K562 (cell line): ENCODE results near the gene SLC44A1. TPM values are rescaled to one million over a fixed set of nuclear protein-coding genes. Genes with fewer than 3 reads are reported as not detected.

Source experiments
- ATAC-seq: fragments of 200-7000 bp; cut with Tn5 transposase; 3 replicates; pipeline ENCODE4 v1.9.1; 2020; ENCODE audit warnings: moderate library complexity
- BruUV-seq: library from RNA; stranded (reverse); fragments of 400-500 nt; replicated peaks from 2 replicates; lab custom pipeline; 2021; lab: Mats Ljungman, UMichigan
- CTCF ChIA-PET: fragments of 300-600 bp; formaldehyde crosslinking; extraction: SDS; loops from one replicate; lab custom pipeline; 2021; ENCODE audit warnings: low intra/inter-chr PET ratio; lab: Yijun Ruan, JAX
- POLR2A ChIA-PET: fragments of 300-600, 350-650 bp; sonication (Branson Sonifier 250); formaldehyde crosslinking; extraction: SDS; loops from one replicate; lab custom pipeline; 2021; ENCODE audit warnings: antibody characterized with exemption, inconsistent platforms; lab: Yijun Ruan, JAX
- DNase-seq, 4 experiments: peaks; one replicate each; pipeline versions ENCODE4 v3.0.0 to v3.0.0-alpha.2; 2011 to 2018; ENCODE audit warnings: low spot score in 3 of 4, mixed read lengths in 3 of 4; ENCODE audit errors: extremely low read depth in 1 of 4
- FAIRE-seq: peaks from 2 replicates; lab custom pipeline; 2011; peaks lifted over from hg19 to GRCh38; lab: Jason Lieb, UNC
- H2AFZ ChIP-seq: 2 replicates; pipeline ENCODE4 v1.6.0; 2011; ENCODE audit warnings: low read depth, low read length, control low read depth, inconsistent platforms
- H3K27ac ChIP-seq: fragments of 200-600 bp; 3 replicates; pipeline ENCODE4 v1.8.0; 2011; ENCODE audit warnings: low read depth, mild to moderate bottlenecking, control low read depth, inconsistent platforms, low read length, moderate library complexity, mixed read lengths; ENCODE audit errors: extremely low read depth
- H3K27me3 ChIP-seq, 2 experiments: fragments of 300-600 bp in 1 of 2; 2 replicates in 1 of 2; 3 replicates in 1 of 2; pipeline versions ENCODE4 v1.6.0 to v1.8.0; 2011; ENCODE audit warnings: inconsistent platforms in 2 of 2, low read length in 2 of 2, mild to moderate bottlenecking in 1 of 2, mixed read lengths in 1 of 2, moderate library complexity in 1 of 2; ENCODE audit not compliant: control insufficient read depth in 2 of 2, insufficient read depth in 2 of 2
- H3K36me3 ChIP-seq: fragments of 300-600 bp; 3 replicates; pipeline ENCODE4 v1.8.0; 2011; ENCODE audit warnings: mild to moderate bottlenecking, low read length, inconsistent platforms; ENCODE audit not compliant: control insufficient read depth, insufficient read depth
- H3K4me1 ChIP-seq, 2 experiments: fragments of 200-600 bp in 1 of 2; replicated peaks in 1 of 2; 2 replicates in 1 of 2; 3 replicates in 1 of 2; pipeline versions ENCODE4 v1.5.1 to v1.8.0; 2011; ENCODE audit warnings: inconsistent platforms in 2 of 2, low read length in 2 of 2, mild to moderate bottlenecking in 1 of 2, mixed read lengths in 1 of 2, moderate library complexity in 1 of 2; ENCODE audit not compliant: control insufficient read depth in 2 of 2, insufficient read depth in 2 of 2
- H3K4me2 ChIP-seq: 2 replicates; pipeline ENCODE4 v1.6.1; 2011; ENCODE audit warnings: low read length, control low read depth, inconsistent platforms, mixed read lengths; ENCODE audit not compliant: insufficient read depth
- H3K4me3 ChIP-seq: fragments of 200-600 bp; sonication (generic), shearing (Covaris generic); 2 replicates; pipeline ENCODE4 v1.5.1; 2016; ENCODE audit warnings: control low read depth, inconsistent platforms
- H3K79me2 ChIP-seq: fragments of 200-600 bp; 3 replicates; pipeline ENCODE4 v1.8.0; 2011; ENCODE audit warnings: low read length, inconsistent platforms; ENCODE audit not compliant: control insufficient read depth, insufficient read depth
- H3K9ac ChIP-seq, 2 experiments: 2 replicates each; pipeline versions ENCODE4 v1.6.0 to v1.6.1; 2011; ENCODE audit warnings: low read depth in 2 of 2, low read length in 2 of 2, control low read depth in 1 of 2, inconsistent platforms in 1 of 2, mild to moderate bottlenecking in 1 of 2, mixed read lengths in 1 of 2; ENCODE audit not compliant: insufficient read depth in 1 of 2
- H3K9me1 ChIP-seq: one replicate; pipeline ENCODE4 v1.6.0; 2011; ENCODE audit warnings: inconsistent platforms, mild to moderate bottlenecking, low read length, moderate library complexity; ENCODE audit not compliant: control insufficient read depth, insufficient read depth
- H3K9me3 ChIP-seq: replicated peaks from 2 replicates; pipeline ENCODE4 v1.5.1; 2011; ENCODE audit warnings: low read depth, low read length, inconsistent platforms; ENCODE audit not compliant: control insufficient read depth, insufficient read depth
- H4K20me1 ChIP-seq: replicated peaks from 2 replicates; pipeline ENCODE4 v1.6.1; 2011; ENCODE audit warnings: low read length, inconsistent platforms, mixed read lengths; ENCODE audit not compliant: control insufficient read depth, insufficient read depth
- ATF2 ChIP-seq: sonication (generic); formaldehyde crosslinking; IDR thresholded peaks from 2 replicates; pipeline ENCODE4 v1.8.1; 2022; ENCODE audit warnings: missing genetic modification reagents
- ATF4 ChIP-seq: fragments of 450-650 bp; formaldehyde crosslinking; IDR thresholded peaks from 2 replicates; pipeline ENCODE4 v1.4.0; 2022; ENCODE audit warnings: mild to moderate bottlenecking, moderate library complexity
- CEBPB ChIP-seq: fragments of 450-650 bp; IDR thresholded peaks from 2 replicates; pipeline ENCODE4 v1.6.1; 2016; ENCODE audit warnings: missing genetic modification characterization, missing compliant biosample characterization
- CTBP1 ChIP-seq: fragments of 450-650 bp; IDR thresholded peaks from 2 replicates; pipeline ENCODE4 v1.6.1; 2016; ENCODE audit warnings: borderline replicate concordance
- E2F5 ChIP-seq: sonication (generic); formaldehyde crosslinking; IDR thresholded peaks from 2 replicates; pipeline ENCODE4 v1.8.0; 2022; ENCODE audit warnings: mild to moderate bottlenecking, missing genetic modification reagents
- ELK3 ChIP-seq: fragments of 450-650 bp; formaldehyde crosslinking; IDR thresholded peaks from 2 replicates; pipeline ENCODE4 v1.4.0; 2020; ENCODE audit warnings: mild to moderate bottlenecking
- GMEB1 ChIP-seq: fragments of 250-450 bp; sonication (Bioruptor Pico); IDR thresholded peaks from 2 replicates; pipeline ENCODE4 v1.4.0; 2020; ENCODE audit warnings: mild to moderate bottlenecking
- GTF2A2 ChIP-seq: IDR thresholded peaks from 2 replicates; pipeline ENCODE4 v1.6.1; 2016; ENCODE audit warnings: mild to moderate bottlenecking, missing genetic modification characterization, missing compliant biosample characterization
- NFE2 ChIP-seq: IDR thresholded peaks from 2 replicates; pipeline ENCODE4 v1.6.1; 2014; ENCODE audit warnings: antibody characterized with exemption, low read depth
- NFYB ChIP-seq: IDR thresholded peaks from 2 replicates; pipeline ENCODE4 v1.6.1; 2011; ENCODE audit warnings: mild to moderate bottlenecking, moderate library complexity; ENCODE audit not compliant: insufficient read length; ENCODE audit errors: extremely low read depth
- PHF8 ChIP-seq: fragments of 200-600 bp; sonication (generic); IDR thresholded peaks from 2 replicates; pipeline ENCODE4 v1.6.1; 2012; ENCODE audit warnings: mixed run types, mild to moderate bottlenecking, inconsistent platforms, low read length, moderate library complexity, borderline replicate concordance
- SRSF9 ChIP-seq: fragments of 200-400 bp; formaldehyde crosslinking; IDR thresholded peaks from 2 replicates; pipeline ENCODE4 v1.6.1; 2017; ENCODE audit warnings: low read depth, low read length, borderline replicate concordance
- TEAD4 ChIP-seq, 2 experiments: sonication (generic) in 1 of 2; formaldehyde crosslinking in 1 of 2; IDR thresholded peaks; 2 replicates each; pipeline versions ENCODE4 v1.6.1 to v1.8.0; 2012 to 2022; ENCODE audit warnings: borderline replicate concordance in 1 of 2, inconsistent platforms in 1 of 2, low read length in 1 of 2, mild to moderate bottlenecking in 1 of 2, missing genetic modification reagents in 1 of 2
- ZNF143 ChIP-seq: sonication (generic); formaldehyde crosslinking; IDR thresholded peaks from 2 replicates; pipeline ENCODE4 v1.9.0; 2022; ENCODE audit warnings: mild to moderate bottlenecking, missing genetic modification reagents
- ZNF696 ChIP-seq: fragments of 250-450 bp; sonication (Bioruptor Pico); conservative IDR thresholded peaks from 2 replicates; pipeline ENCODE4 v1.4.0; 2020; ENCODE audit warnings: mild to moderate bottlenecking, moderate library complexity
- WGBS: fragments of 100-300 bp; shearing (Covaris generic); methylation state at CpG from one replicate; pipeline ENCODE4 v1.1.6; 2016; ENCODE audit warnings: low coverage, mixed read lengths; ENCODE audit not compliant: insufficient coverage; ENCODE audit errors: missing lambda C conversion rate; 5-methylcytosine and 5-hydroxymethylcytosine counted together
- in situ Hi-C: fragments of 300-500 bp; cut with MboI; formaldehyde crosslinking; loops from 4 replicates; pipeline ENCODE4 v1.15.0; 2018; ENCODE audit warnings: inconsistent platforms, mixed read lengths
- intact Hi-C: fragments of 100-400 bp; cut with micrococcal nuclease; formaldehyde crosslinking; loops from 2 replicates; pipeline ENCODE4 v1.14.2; 2022
- polyA plus RNA-seq, 8 experiments: library from polyadenylated mRNA; depleted of rRNA in 4 of 8; stranded (reverse) in 5 of 8; unstranded in 3 of 8; fragments of >200 nt; fragmentation: Nextera tagmentation in 2 of 8; fragmentation: Illumina TruSeq in 1 of 8; extraction: Ambion mirVana in 2 of 8; extraction: Trizol in 1 of 8; gene quantifications; 2 replicates each; pipeline versions ENCODE4 v1.2.1 to v1.2.3, GENCODE V29; 2011 to 2014; ENCODE audit warnings: inconsistent platforms in 1 of 8, missing spikeins in 1 of 8
- total RNA-seq, 7 experiments: library from RNA; depleted of rRNA in 6 of 7; stranded (reverse); fragments of >200 nt in 6 of 7; fragmentation: Illumina TruSeq in 2 of 7; extraction: Trizol in 2 of 7; gene quantifications; 2 replicates each; pipeline versions ENCODE4 v1.2.1 to v1.2.3, GENCODE V29; 2011 to 2021; ENCODE audit warnings: low replicate concordance in 1 of 7

SLC44A1 gene
- total and polyA plus RNA-seq, 9 of the 15 experiments (the other 6 are each of a cell fraction or from before 2014, with no cell fraction given), result 0.11 to 0.59 (median 0.30) TPM

GRCh38 chr9:105341434-105342146 is 97.1 kb downstream of the SLC44A1 start (continued):
- TF ChIP-seq ELK3 (CRISPR knock-in tag), result no peak
- TF ChIP-seq GTF2A2, result no peak
- no peak for TF ChIP-seq CEBPB (tag)
- TF ChIP-seq E2F5 (CRISPR knock-in tag), result no peak
- TF ChIP-seq NFE2, result no peak

- Histone ChIP-seq H3K4me1 (no peaks in the 10 kb centered on the region), H3K36me3 (no peaks in the 10 kb centered on the region), H3K4me2 (no peak overlapping the region), H3K4me3 (no peak overlapping the region), H3K9me1 (no peaks in the 10 kb centered on the region), H3K9ac (no peak overlapping the region), H2AFZ (no peak overlapping the region), H3K27me3 (no peaks in the 10 kb centered on the region), H3K9me3 (no peaks in the 10 kb centered on the region), H3K27ac (no peak overlapping the region), H3K79me2 (no peaks in the 10 kb centered on the region), H4K20me1 (no peaks in the 10 kb centered on the region)
- ChIA-PET CTCF (no interaction called here), POLR2A (no interaction called here)
- ATAC-seq (no peak), DNase-seq (no peak), FAIRE-seq (no peak)
- WGBS, result 0% methylated on average over 3 of the region's 3 CpGs
- intact Hi-C loops (no loop called here), in situ Hi-C loops (no loop called here)
- no TSS peak for BruUV-seq
- TF ChIP-seq GMEB1 (CRISPR knock-in tag) (no peak), TEAD4 (IDR thresholded peaks at IDR 0.05; ENCODE audit: low read length) (no peak), TEAD4 (CRISPR knock-in tag; IDR thresholded peaks at IDR 0.05; ENCODE audit: borderline replicate concordance) (no peak), CTBP1 (0 out of 2 replicates have a peak, but pooled peaks have one; percentile 19), ATF4 (CRISPR knock-in tag) (peak; percentile 23; the same call in 1 of the 2 replicates), NFYB (no peak), ZNF143 (CRISPR knock-in tag) (no peak), PHF8 (no peak), SRSF9 (no peak), ATF2 (CRISPR knock-in tag) (no peak), ZNF696 (CRISPR knock-in tag) (no peak)
These were observed 97.7 kb downstream of the SLC44A1 start for GRCh38 chr9:105342147-105342505.
